HG03521 (cell line): ENCODE measurements around the gene ZNF511.

Experiments
- ATAC-seq: cut with Tn5 transposase; IDR thresholded peaks from one replicate; pipeline ENCODE4 v1.9.1; 2021; ENCODE audit warnings: mild to moderate bottlenecking, moderate library complexity; ENCODE audit not compliant: unreplicated experiment

The ZNF511 gene

GRCh38 chr10:133334503-133335245 is 26.0 kb downstream of the ZNF511 start:
- no peak for ATAC-seq

- no peak for ATAC-seq
Measured at GRCh38 chr10:133335246-133336117, 26.8 kb downstream of the ZNF511 start.

- ATAC-seq = no peak
Measured at GRCh38 chr10:133336118-133336576, 27.4 kb downstream of the ZNF511 start.

GRCh38 chr10:133336577-133337369 is 28.1 kb downstream of the ZNF511 start, which contains the start of gene CALY:
Gene CALY, minus strand, starts transcription at chr10:133336896. Its CDS starts 7,907 bp downstream, at chr10:133328989.
- ATAC-seq = no peak

GRCh38 chr10:133337370-133337725 is 28.6 kb downstream of the ZNF511 start:
- no peak for ATAC-seq

- ATAC-seq = no peak
Measured at GRCh38 chr10:133338080-133339071, 29.7 kb downstream of the ZNF511 start.

GRCh38 chr10:133339708-133340380 is 31.1 kb downstream of the ZNF511 start:
- ATAC-seq = no peak

- ATAC-seq = no peak
Measured at GRCh38 chr10:133341983-133342382, 33.3 kb downstream of the ZNF511 start.

GRCh38 chr10:133342942-133343341 is 34.2 kb downstream of the ZNF511 start:
- no peak for ATAC-seq

- ATAC-seq = no peak
Measured at GRCh38 chr10:133343558-133343957, 34.8 kb downstream of the ZNF511 start.

GRCh38 chr10:133344236-133344635 is 35.5 kb downstream of the ZNF511 start:
- no peak for ATAC-seq

GRCh38 chr10:133346413-133346812 is 37.7 kb downstream of the ZNF511 start:
- ATAC-seq = no peak

GRCh38 chr10:133347710-133348517 is 39.2 kb downstream of the ZNF511 start:
- no peak for ATAC-seq

GRCh38 chr10:133349160-133349568 is 40.5 kb downstream of the ZNF511 start:
- ATAC-seq = no peak

- no peak for ATAC-seq
Measured at GRCh38 chr10:133349577-133350011, 40.9 kb downstream of the ZNF511 start.

- no peak for ATAC-seq
Measured at GRCh38 chr10:133350283-133350949, 41.7 kb downstream of the ZNF511 start.

GRCh38 chr10:133350950-133351329 is 42.2 kb downstream of the ZNF511 start:
- ATAC-seq = no peak
